ENCODE measurements around the gene C4BPA. TPM values are rescaled to one million over a fixed set of nuclear protein-coding genes. Genes with fewer than 3 reads are reported as not detected.

The C4BPA gene
- total and polyA plus RNA-seq, 10 of the 15 experiments (the other 5 are each of a cell fraction or from before 2014, with no cell fraction given): 0.31 TPM; not detected in 9

- TF ChIP-seq PKNOX1 (IDR thresholded peaks at IDR 0.05): no peak
- TF ChIP-seq BCL11A (IDR thresholded peaks at IDR 0.05; ENCODE audit: low read depth, low read length): no peak
- TF ChIP-seq YBX1 (IDR thresholded peaks at IDR 0.05): no peak
- no peak for TF ChIP-seq ZBED1 (IDR thresholded peaks at IDR 0.05; ENCODE audit: borderline replicate concordance)
- TF ChIP-seq ZBTB4 (CRISPR knock-in tag; IDR thresholded peaks at IDR 0.05): no peak
- TF ChIP-seq ZNF217 (IDR thresholded peaks at IDR 0.05): no peak
Observed at GRCh38 chr1:207130252-207131036, 26.4 kb downstream of the C4BPA start (continued).

- ChIA-PET CTCF (no interaction called here), POLR2A (no interaction called here), SMC1A (ENCODE audit: uncharacterized antibody, unreplicated experiment) (no interaction called here), RAD21 (ENCODE audit: unreplicated experiment) (no interaction called here)
- BruUV-seq (replicated peaks): no TSS peak
- no peak for TF ChIP-seq LARP7 (IDR thresholded peaks at IDR 0.05)
- Histone ChIP-seq H3K27ac (ENCODE audit: control insufficient read depth, insufficient read depth) (no peak overlapping the region), H3K27me3 (replicated peaks in 1 of 2; ENCODE audit: control insufficient read depth in 2 of 2, insufficient read depth in 2 of 2, low read length in 1 of 2) (no peaks in the 10 kb centered on the region), H3K4me1 (ENCODE audit: control insufficient read depth, insufficient read depth, low read length) (no peaks in the 10 kb centered on the region), H3K4me3 (no peak overlapping the region), H3K4me2 (ENCODE audit: control insufficient read depth, insufficient read depth) (no peak overlapping the region), H4K20me1 (ENCODE audit: control insufficient read depth, insufficient read depth) (no peaks in the 10 kb centered on the region), H3K9ac (ENCODE audit: control insufficient read depth, insufficient read depth, low read length) (no peak overlapping the region), H3K9me3 (replicated peaks; ENCODE audit: control insufficient read depth, insufficient read depth, low read length) (peaks cover 3% of the 10 kb centered on the region), H3K79me2 (ENCODE audit: control insufficient read depth, insufficient read depth, low read length) (no peaks in the 10 kb centered on the region), H3K36me3 (ENCODE audit: control insufficient read depth in 2 of 2, insufficient read depth in 2 of 2, low read length in 1 of 2) (no peaks in the 10 kb centered on the region), H2AFZ (ENCODE audit: control insufficient read depth, low read depth, low read length) (no peak overlapping the region)
- FAIRE-seq (no peak), ATAC-seq (no peak), DNase-seq (ENCODE audit: low read depth, low spot score) (no peak)
- intact Hi-C loops (cut with micrococcal nuclease; ENCODE audit: unreplicated experiment) (no loop called here), in situ Hi-C loops (cut with MboI) (no loop called here)
- WGBS (ENCODE audit: insufficient coverage, insufficient replicate concordance, low lambda C conversion rate, missing lambda C conversion rate): 40% methylated on average over 4 of the region's 4 CpGs
Observed at GRCh38 chr1:207131163-207131562, 27.1 kb downstream of the C4BPA start.
